HepG2 (cell line): Measurements from ENCODE around the gene ZDHHC11. TPM values are rescaled to one million over a fixed set of nuclear protein-coding genes. Genes with fewer than 3 reads are reported as not detected.

Source experiments
- BHLHE40 ChIP-seq: IDR thresholded peaks from 2 replicates; pipeline ENCODE4 v1.6.1; 2011; ENCODE audit warnings: low read length, improper control_type of control experiment
- FOXK1 ChIP-seq: sonication (generic); formaldehyde crosslinking; IDR thresholded peaks from 2 replicates; pipeline ENCODE4 v1.4.0; 2020; ENCODE audit warnings: low read depth, missing genetic modification reagents, borderline replicate concordance
- GATA4 ChIP-seq: sonication (generic); IDR thresholded peaks from 2 replicates; pipeline ENCODE4 v1.6.1; 2016; ENCODE audit warnings: antibody characterized with exemption, low read depth, borderline replicate concordance
- HNF4A ChIP-seq: sonication (generic); formaldehyde crosslinking; IDR thresholded peaks from 2 replicates; pipeline ENCODE4 v1.4.0; 2020; ENCODE audit warnings: missing genetic modification reagents
- KAT7 ChIP-seq: IDR thresholded peaks from 2 replicates; pipeline ENCODE4 v1.6.1; 2018; ENCODE audit warnings: borderline replicate concordance, missing compliant biosample characterization
- RFXANK ChIP-seq: IDR thresholded peaks from 2 replicates; pipeline ENCODE4 v1.6.1; 2016
- TRIM24 ChIP-seq: sonication (generic); formaldehyde crosslinking; IDR thresholded peaks from 2 replicates; pipeline ENCODE4 v1.8.0; 2022; ENCODE audit warnings: mild to moderate bottlenecking, missing genetic modification reagents
- ZNF20 ChIP-seq: sonication (generic); formaldehyde crosslinking; IDR thresholded peaks from 2 replicates; pipeline ENCODE4 v1.4.0; 2020; ENCODE audit warnings: mild to moderate bottlenecking, moderate library complexity, missing genetic modification reagents
- ZNF225 ChIP-seq: sonication (generic); formaldehyde crosslinking; IDR thresholded peaks from 2 replicates; pipeline ENCODE4 v1.4.0; 2020; ENCODE audit warnings: mild to moderate bottlenecking, missing genetic modification reagents
- ZNF329 ChIP-seq: sonication (generic); formaldehyde crosslinking; IDR thresholded peaks from 2 replicates; pipeline ENCODE4 v1.9.0; 2021; ENCODE audit warnings: low read depth, mild to moderate bottlenecking, missing genetic modification reagents
- ZNF44 ChIP-seq: sonication (generic); formaldehyde crosslinking; IDR thresholded peaks from 2 replicates; pipeline ENCODE4 v1.5.1; 2020; ENCODE audit warnings: mild to moderate bottlenecking, missing genetic modification reagents
- ZNF589 ChIP-seq: sonication (generic); formaldehyde crosslinking; conservative IDR thresholded peaks from 2 replicates; pipeline ENCODE4 v1.8.0; 2022; ENCODE audit warnings: mild to moderate bottlenecking, moderate library complexity, missing genetic modification reagents
- polyA plus RNA-seq, 8 experiments: library from polyadenylated mRNA; depleted of rRNA in 3 of 8; stranded (reverse) in 7 of 8; unstranded in 1 of 8; fragments of >200 nt; fragmentation: Illumina TruSeq in 4 of 8; extraction: Trizol in 4 of 8; gene quantifications; 2 replicates each; pipeline versions ENCODE4 v1.2.1 to v1.2.3, GENCODE V29; 2011 to 2016; ENCODE audit warnings: low read depth in 4 of 8, missing spikeins in 1 of 8, mixed read lengths in 1 of 8; ENCODE audit not compliant: insufficient read depth in 1 of 8
- total RNA-seq, 5 experiments: library from RNA; depleted of rRNA; stranded (reverse); fragments of >200 nt; fragmentation: Illumina TruSeq; extraction: Trizol; gene quantifications; 2 replicates each; pipeline ENCODE4 v1.2.3, GENCODE V29; 2016; ENCODE audit warnings: low read depth in 1 of 5
- TF ChIP-seq, protein P1 (sequence below): IDR thresholded peaks from 2 replicates; pipeline ENCODE4 v1.6.1; 2016
- TF ChIP-seq, protein P2 (sequence below): sonication (generic); formaldehyde crosslinking; conservative IDR thresholded peaks from 2 replicates; pipeline ENCODE4 v1.8.1; 2023; ENCODE audit warnings: missing genetic modification reagents
- TF ChIP-seq, protein P3 (sequence below): sonication (generic); formaldehyde crosslinking; IDR thresholded peaks from 2 replicates; pipeline ENCODE4 v1.4.0; 2020; ENCODE audit warnings: missing genetic modification reagents, borderline replicate concordance
- TF ChIP-seq, protein P4 (sequence below): sonication (generic); formaldehyde crosslinking; conservative IDR thresholded peaks from 2 replicates; pipeline ENCODE4 v1.4.0; 2020; ENCODE audit warnings: mild to moderate bottlenecking, missing genetic modification reagents, moderate library complexity
- TF ChIP-seq, protein P5 (sequence below): IDR thresholded peaks from 2 replicates; pipeline ENCODE4 v1.6.1; 2018; ENCODE audit warnings: missing genetic modification reagents, mild to moderate bottlenecking, missing compliant biosample characterization

Gene ZDHHC11
- total and polyA plus RNA-seq, 2 of the 13 experiments (the other 11 are each of a cell fraction or from before 2014, with no cell fraction given) = 2.1 to 4.0 TPM

DNA sequence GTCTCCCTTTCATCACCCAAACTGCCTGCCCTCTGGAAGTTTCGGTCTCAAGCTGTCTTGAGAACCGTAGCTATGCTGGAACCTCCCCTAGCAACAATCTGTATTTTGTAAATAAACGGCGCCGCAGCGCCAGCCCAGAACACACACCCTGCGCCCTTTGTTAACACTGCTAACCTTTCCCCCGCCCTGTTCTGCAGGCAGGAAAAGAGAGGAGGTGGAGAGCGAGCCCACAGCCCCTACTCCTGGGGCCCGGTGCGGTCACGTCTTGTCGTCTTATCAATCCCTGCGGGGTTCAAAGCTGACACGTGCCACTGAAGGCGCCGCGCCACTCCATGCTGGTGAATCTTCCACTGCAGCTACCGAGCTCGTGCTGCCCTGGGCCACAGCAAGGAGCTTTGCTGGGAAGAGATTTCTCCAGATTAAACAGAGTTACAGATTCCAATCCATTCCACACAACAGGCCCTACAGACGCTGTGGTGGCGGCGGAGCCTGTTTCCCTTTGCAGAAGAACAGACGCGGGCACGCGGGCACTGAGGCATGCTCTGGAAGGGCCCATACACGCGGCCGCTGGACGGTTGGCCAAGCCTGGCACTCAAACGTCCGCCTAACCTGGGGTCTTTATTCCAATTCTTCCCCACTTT, 91.6 kb downstream of the ZDHHC11 start (continued):
- TF ChIP-seq, protein P1, sequence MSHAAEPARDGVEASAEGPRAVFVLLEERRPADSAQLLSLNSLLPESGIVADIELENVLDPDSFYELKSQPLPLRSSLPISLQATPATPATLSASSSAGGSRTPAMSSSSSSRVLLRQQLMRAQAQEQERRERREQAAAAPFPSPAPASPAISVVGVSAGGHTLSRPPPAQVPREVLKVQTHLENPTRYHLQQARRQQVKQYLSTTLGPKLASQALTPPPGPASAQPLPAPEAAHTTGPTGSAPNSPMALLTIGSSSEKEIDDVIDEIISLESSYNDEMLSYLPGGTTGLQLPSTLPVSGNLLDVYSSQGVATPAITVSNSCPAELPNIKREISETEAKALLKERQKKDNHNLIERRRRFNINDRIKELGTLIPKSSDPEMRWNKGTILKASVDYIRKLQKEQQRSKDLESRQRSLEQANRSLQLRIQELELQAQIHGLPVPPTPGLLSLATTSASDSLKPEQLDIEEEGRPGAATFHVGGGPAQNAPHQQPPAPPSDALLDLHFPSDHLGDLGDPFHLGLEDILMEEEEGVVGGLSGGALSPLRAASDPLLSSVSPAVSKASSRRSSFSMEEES (CRISPR knock-in tag) = 0 out of 2 replicates have a peak, but pooled peaks have one; percentile 48
- TF ChIP-seq GATA4 (no peak; the same call in 1 of the 2 replicates), ZNF589 (CRISPR knock-in tag) (no peak), KAT7 (CRISPR knock-in tag) (no peak), FOXK1 (CRISPR knock-in tag) (peak; percentile 48), ZNF20 (CRISPR knock-in tag) (no peak), RFXANK (CRISPR knock-in tag) (0 out of 2 replicates have a peak, but pooled peaks have one; percentile 62), TRIM24 (CRISPR knock-in tag) (0 out of 2 replicates have a peak, but pooled peaks have one; percentile 45), HNF4A (no peak; the same call in 1 of the 2 replicates), ZNF329 (CRISPR knock-in tag) (no peak), ZNF225 (CRISPR knock-in tag) (no peak), BHLHE40 (peak; percentile 95), ZNF44 (CRISPR knock-in tag) (no peak)
- TF ChIP-seq, protein P2, sequence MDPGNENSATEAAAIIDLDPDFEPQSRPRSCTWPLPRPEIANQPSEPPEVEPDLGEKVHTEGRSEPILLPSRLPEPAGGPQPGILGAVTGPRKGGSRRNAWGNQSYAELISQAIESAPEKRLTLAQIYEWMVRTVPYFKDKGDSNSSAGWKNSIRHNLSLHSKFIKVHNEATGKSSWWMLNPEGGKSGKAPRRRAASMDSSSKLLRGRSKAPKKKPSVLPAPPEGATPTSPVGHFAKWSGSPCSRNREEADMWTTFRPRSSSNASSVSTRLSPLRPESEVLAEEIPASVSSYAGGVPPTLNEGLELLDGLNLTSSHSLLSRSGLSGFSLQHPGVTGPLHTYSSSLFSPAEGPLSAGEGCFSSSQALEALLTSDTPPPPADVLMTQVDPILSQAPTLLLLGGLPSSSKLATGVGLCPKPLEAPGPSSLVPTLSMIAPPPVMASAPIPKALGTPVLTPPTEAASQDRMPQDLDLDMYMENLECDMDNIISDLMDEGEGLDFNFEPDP (CRISPR knock-in tag) = no peak
- TF ChIP-seq, protein P3, sequence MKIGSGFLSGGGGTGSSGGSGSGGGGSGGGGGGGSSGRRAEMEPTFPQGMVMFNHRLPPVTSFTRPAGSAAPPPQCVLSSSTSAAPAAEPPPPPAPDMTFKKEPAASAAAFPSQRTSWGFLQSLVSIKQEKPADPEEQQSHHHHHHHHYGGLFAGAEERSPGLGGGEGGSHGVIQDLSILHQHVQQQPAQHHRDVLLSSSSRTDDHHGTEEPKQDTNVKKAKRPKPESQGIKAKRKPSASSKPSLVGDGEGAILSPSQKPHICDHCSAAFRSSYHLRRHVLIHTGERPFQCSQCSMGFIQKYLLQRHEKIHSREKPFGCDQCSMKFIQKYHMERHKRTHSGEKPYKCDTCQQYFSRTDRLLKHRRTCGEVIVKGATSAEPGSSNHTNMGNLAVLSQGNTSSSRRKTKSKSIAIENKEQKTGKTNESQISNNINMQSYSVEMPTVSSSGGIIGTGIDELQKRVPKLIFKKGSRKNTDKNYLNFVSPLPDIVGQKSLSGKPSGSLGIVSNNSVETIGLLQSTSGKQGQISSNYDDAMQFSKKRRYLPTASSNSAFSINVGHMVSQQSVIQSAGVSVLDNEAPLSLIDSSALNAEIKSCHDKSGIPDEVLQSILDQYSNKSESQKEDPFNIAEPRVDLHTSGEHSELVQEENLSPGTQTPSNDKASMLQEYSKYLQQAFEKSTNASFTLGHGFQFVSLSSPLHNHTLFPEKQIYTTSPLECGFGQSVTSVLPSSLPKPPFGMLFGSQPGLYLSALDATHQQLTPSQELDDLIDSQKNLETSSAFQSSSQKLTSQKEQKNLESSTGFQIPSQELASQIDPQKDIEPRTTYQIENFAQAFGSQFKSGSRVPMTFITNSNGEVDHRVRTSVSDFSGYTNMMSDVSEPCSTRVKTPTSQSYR (CRISPR knock-in tag) = no peak
- TF ChIP-seq, protein P4, sequence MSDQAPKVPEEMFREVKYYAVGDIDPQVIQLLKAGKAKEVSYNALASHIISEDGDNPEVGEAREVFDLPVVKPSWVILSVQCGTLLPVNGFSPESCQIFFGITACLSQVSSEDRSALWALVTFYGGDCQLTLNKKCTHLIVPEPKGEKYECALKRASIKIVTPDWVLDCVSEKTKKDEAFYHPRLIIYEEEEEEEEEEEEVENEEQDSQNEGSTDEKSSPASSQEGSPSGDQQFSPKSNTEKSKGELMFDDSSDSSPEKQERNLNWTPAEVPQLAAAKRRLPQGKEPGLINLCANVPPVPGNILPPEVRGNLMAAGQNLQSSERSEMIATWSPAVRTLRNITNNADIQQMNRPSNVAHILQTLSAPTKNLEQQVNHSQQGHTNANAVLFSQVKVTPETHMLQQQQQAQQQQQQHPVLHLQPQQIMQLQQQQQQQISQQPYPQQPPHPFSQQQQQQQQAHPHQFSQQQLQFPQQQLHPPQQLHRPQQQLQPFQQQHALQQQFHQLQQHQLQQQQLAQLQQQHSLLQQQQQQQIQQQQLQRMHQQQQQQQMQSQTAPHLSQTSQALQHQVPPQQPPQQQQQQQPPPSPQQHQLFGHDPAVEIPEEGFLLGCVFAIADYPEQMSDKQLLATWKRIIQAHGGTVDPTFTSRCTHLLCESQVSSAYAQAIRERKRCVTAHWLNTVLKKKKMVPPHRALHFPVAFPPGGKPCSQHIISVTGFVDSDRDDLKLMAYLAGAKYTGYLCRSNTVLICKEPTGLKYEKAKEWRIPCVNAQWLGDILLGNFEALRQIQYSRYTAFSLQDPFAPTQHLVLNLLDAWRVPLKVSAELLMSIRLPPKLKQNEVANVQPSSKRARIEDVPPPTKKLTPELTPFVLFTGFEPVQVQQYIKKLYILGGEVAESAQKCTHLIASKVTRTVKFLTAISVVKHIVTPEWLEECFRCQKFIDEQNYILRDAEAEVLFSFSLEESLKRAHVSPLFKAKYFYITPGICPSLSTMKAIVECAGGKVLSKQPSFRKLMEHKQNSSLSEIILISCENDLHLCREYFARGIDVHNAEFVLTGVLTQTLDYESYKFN (CRISPR knock-in tag) = peak; percentile 63
- TF ChIP-seq, protein P5, sequence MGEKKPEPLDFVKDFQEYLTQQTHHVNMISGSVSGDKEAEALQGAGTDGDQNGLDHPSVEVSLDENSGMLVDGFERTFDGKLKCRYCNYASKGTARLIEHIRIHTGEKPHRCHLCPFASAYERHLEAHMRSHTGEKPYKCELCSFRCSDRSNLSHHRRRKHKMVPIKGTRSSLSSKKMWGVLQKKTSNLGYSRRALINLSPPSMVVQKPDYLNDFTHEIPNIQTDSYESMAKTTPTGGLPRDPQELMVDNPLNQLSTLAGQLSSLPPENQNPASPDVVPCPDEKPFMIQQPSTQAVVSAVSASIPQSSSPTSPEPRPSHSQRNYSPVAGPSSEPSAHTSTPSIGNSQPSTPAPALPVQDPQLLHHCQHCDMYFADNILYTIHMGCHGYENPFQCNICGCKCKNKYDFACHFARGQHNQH (CRISPR knock-in tag) = 0 out of 2 replicates have a peak, but pooled peaks have one; percentile 47
